PC-3 (cell line): ENCODE measurements around the gene NEK8. TPM values are rescaled to one million over a fixed set of nuclear protein-coding genes. Genes with fewer than 3 reads are reported as not detected.

ENCODE experiments used
- ATAC-seq: fragments of 200-7000 bp; cut with Tn5 transposase; 2 replicates; pipeline ENCODE4 v1.9.1; 2020; ENCODE audit warnings: mild to moderate bottlenecking, moderate library complexity
- BruUV-seq: library from RNA; stranded (reverse); fragments of 400-500 nt; replicated peaks from 2 replicates; lab custom pipeline; 2021; lab: Mats Ljungman, UMichigan
- CTCF ChIA-PET: fragments of 300-600 bp; sonication (Branson Sonifier 250); formaldehyde crosslinking; loops from one replicate; lab custom pipeline; 2022; ENCODE audit warnings: antibody characterized with exemption; lab: Charles Lee
- POLR2A ChIA-PET: fragments of 300-600 bp; sonication (Branson Sonifier 250); formaldehyde crosslinking; loops from one replicate; lab custom pipeline; 2022; ENCODE audit warnings: antibody characterized with exemption; ENCODE audit not compliant: unreplicated experiment; lab: Charles Lee
- DNase-seq: peaks from one replicate; pipeline ENCODE4 v3.0.0-alpha.2; 2015
- H2AFZ ChIP-seq: fragments of 300-600 bp; sonication (generic); 2 replicates; pipeline ENCODE4 v1.6.0; 2016; ENCODE audit warnings: antibody characterized with exemption, low read length
- H3F3A ChIP-seq: fragments of 300-600 bp; sonication (generic); one replicate; pipeline ENCODE4 v1.6.0; 2017; ENCODE audit warnings: antibody characterized with exemption, low read length, control low read depth, mild to moderate bottlenecking; ENCODE audit not compliant: unreplicated experiment
- H3K27ac ChIP-seq: fragments of 300-600 bp; sonication (generic); 2 replicates; pipeline ENCODE4 v1.5.1; 2016; ENCODE audit warnings: mild to moderate bottlenecking, low read length
- H3K27me3 ChIP-seq: fragments of 300-600 bp; sonication (generic); 2 replicates; pipeline ENCODE4 v1.6.1; 2016; ENCODE audit warnings: low read length, mixed read lengths
- H3K36me3 ChIP-seq: fragments of 300-600 bp; sonication (generic); 2 replicates; pipeline ENCODE4 v1.6.1; 2016; ENCODE audit warnings: low read depth, mixed run types, low read length, mixed read lengths
- H3K4me1 ChIP-seq: fragments of 300-600 bp; sonication (generic); 2 replicates; pipeline ENCODE4 v1.5.1; 2016; ENCODE audit warnings: low read length; ENCODE audit not compliant: insufficient read depth
- H3K4me2 ChIP-seq: fragments of 300-600 bp; sonication (generic); 2 replicates; pipeline ENCODE4 v1.6.0; 2016; ENCODE audit warnings: low read length
- H3K4me3 ChIP-seq: fragments of 300-600 bp; sonication (generic); 2 replicates; pipeline ENCODE4 v1.5.1; 2016; ENCODE audit warnings: mild to moderate bottlenecking, low read length, mixed read lengths
- H3K79me2 ChIP-seq: fragments of 300-600 bp; sonication (generic); 2 replicates; pipeline ENCODE4 v1.6.1; 2017; ENCODE audit warnings: low read length, mixed read lengths
- H3K9ac ChIP-seq: fragments of 300-600 bp; sonication (generic); 2 replicates; pipeline ENCODE4 v1.6.0; 2016; ENCODE audit warnings: mild to moderate bottlenecking, low read length
- H3K9me2 ChIP-seq: fragments of 300-600 bp; sonication (generic); replicated peaks from 2 replicates; pipeline ENCODE4 v1.6.1; 2016; ENCODE audit warnings: mixed run types, low read length, mixed read lengths
- H3K9me3 ChIP-seq: fragments of 300-600 bp; sonication (generic); 2 replicates; pipeline ENCODE4 v1.6.1; 2016; ENCODE audit warnings: low read length, mixed read lengths
- H4K20me1 ChIP-seq: fragments of 300-600 bp; sonication (generic); 2 replicates; pipeline ENCODE4 v1.6.1; 2016; ENCODE audit warnings: low read length, mixed read lengths
- EZH2 ChIP-seq: fragments of 300-600 bp; sonication (generic); IDR thresholded peaks from one replicate; pipeline ENCODE4 v1.6.1; 2017; ENCODE audit warnings: antibody characterized with exemption, mild to moderate bottlenecking, low read length; ENCODE audit not compliant: unreplicated experiment
- EZH2phosphoT487 ChIP-seq: fragments of 300-600 bp; sonication (generic); IDR thresholded peaks from 2 replicates; pipeline ENCODE4 v1.6.1; 2018; ENCODE audit warnings: mild to moderate bottlenecking, antibody characterized with exemption, low read length, borderline replicate concordance
- intact Hi-C: fragments of 100-400 bp; cut with micrococcal nuclease; formaldehyde crosslinking; loops from 2 replicates; pipeline ENCODE4 v1.9.0; 2023
- total RNA-seq: library from RNA; depleted of rRNA; stranded (reverse); fragments of >200 nt; gene quantifications from 2 replicates; pipeline ENCODE4 v1.2.3, GENCODE V29; 2014
- TF ChIP-seq, protein P1 (sequence below): fragments of 300-600 bp; sonication (generic); conservative IDR thresholded peaks from 2 replicates; pipeline ENCODE4 v1.5.1; 2017; ENCODE audit warnings: antibody characterized with exemption, low read depth, mild to moderate bottlenecking, low read length

Gene NEK8
- total RNA-seq, 1 experiment from 2014 or later = 2.4 TPM

DNA sequence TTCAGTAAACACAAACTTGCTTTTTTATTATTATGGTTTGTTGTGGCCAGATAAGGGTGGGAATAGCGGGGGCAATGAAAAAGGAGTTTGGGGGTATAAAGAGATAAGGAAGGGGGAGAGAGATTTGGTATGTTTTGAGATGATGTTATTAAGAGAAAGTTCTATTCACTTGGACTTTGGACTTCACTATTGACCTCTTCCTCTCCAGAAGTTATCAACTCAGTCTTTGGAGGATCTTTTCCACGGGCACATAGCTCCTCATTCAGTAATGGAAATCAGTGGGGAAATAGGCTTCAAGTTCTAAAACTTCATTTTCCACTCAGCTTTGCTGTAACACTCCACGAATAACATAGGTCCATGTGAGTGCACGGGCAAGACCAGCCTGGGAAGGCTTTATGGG lies 40.1 kb upstream of the NEK8 start:
- no peak overlapping the region for H3K4me2 ChIP-seq
- H2AFZ ChIP-seq = no peak overlapping the region
- no peaks in the 10 kb centered on the region for H3K27me3 ChIP-seq
- H3K9me3 ChIP-seq = no peaks in the 10 kb centered on the region
- no peak overlapping the region for H3K27ac ChIP-seq
- H3K9ac ChIP-seq = no peak overlapping the region
- DNase-seq (no peak), ATAC-seq (no peak)
- no TSS peak for BruUV-seq
- H4K20me1 ChIP-seq = no peaks in the 10 kb centered on the region
- peaks cover 52% of the 10 kb centered on the region for H3K36me3 ChIP-seq
- no peaks in the 10 kb centered on the region for H3K79me2 ChIP-seq
- no peaks in the 10 kb centered on the region for H3K9me2 ChIP-seq
- ChIA-PET CTCF (no interaction called here), POLR2A (no interaction called here)
- H3F3A ChIP-seq = no peaks in the 10 kb centered on the region
- TF ChIP-seq EZH2phosphoT487 = no peak
- intact Hi-C loops = no loop called here
- no peaks in the 10 kb centered on the region for H3K4me1 ChIP-seq
- H3K4me3 ChIP-seq = no peak overlapping the region

GRCh38 chr17:28689011-28689410 lies 39.6 kb upstream of the NEK8 start:
- POLR2A ChIA-PET = no interaction called here
- no peaks in the 10 kb centered on the region for H3K9me3 ChIP-seq
- no peaks in the 10 kb centered on the region for H3K9me2 ChIP-seq
- DNase-seq = no peak
- H2AFZ ChIP-seq = no peak overlapping the region
- CTCF ChIA-PET = no interaction called here
- H3F3A ChIP-seq = no peaks in the 10 kb centered on the region
- no peaks in the 10 kb centered on the region for H3K4me1 ChIP-seq
- BruUV-seq = no TSS peak
- intact Hi-C loops = no loop called here
- no peak for ATAC-seq
- H3K9ac ChIP-seq = no peak overlapping the region
- TF ChIP-seq EZH2 = no peak
- TF ChIP-seq, protein P1, sequence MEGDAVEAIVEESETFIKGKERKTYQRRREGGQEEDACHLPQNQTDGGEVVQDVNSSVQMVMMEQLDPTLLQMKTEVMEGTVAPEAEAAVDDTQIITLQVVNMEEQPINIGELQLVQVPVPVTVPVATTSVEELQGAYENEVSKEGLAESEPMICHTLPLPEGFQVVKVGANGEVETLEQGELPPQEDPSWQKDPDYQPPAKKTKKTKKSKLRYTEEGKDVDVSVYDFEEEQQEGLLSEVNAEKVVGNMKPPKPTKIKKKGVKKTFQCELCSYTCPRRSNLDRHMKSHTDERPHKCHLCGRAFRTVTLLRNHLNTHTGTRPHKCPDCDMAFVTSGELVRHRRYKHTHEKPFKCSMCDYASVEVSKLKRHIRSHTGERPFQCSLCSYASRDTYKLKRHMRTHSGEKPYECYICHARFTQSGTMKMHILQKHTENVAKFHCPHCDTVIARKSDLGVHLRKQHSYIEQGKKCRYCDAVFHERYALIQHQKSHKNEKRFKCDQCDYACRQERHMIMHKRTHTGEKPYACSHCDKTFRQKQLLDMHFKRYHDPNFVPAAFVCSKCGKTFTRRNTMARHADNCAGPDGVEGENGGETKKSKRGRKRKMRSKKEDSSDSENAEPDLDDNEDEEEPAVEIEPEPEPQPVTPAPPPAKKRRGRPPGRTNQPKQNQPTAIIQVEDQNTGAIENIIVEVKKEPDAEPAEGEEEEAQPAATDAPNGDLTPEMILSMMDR = no peak
- no peak for TF ChIP-seq EZH2phosphoT487
- no peak overlapping the region for H3K4me3 ChIP-seq
- H3K36me3 ChIP-seq = peaks cover 55% of the 10 kb centered on the region
- no peak overlapping the region for H3K27ac ChIP-seq
- no peak overlapping the region for H3K4me2 ChIP-seq
- no peaks in the 10 kb centered on the region for H3K27me3 ChIP-seq
- no peaks in the 10 kb centered on the region for H3K79me2 ChIP-seq
- H4K20me1 ChIP-seq = no peaks in the 10 kb centered on the region

GRCh38 chr17:28693869-28694268 lies 34.7 kb upstream of the NEK8 start:
- Histone ChIP-seq H3F3A (no peaks in the 10 kb centered on the region), H3K4me3 (no peak overlapping the region), H3K9ac (no peak overlapping the region), H3K4me1 (no peaks in the 10 kb centered on the region), H3K79me2 (no peaks in the 10 kb centered on the region), H3K27ac (no peak overlapping the region), H3K36me3 (peaks cover 51% of the 10 kb centered on the region), H2AFZ (no peak overlapping the region), H3K27me3 (no peaks in the 10 kb centered on the region), H3K9me3 (no peaks in the 10 kb centered on the region), H3K4me2 (no peak overlapping the region), H4K20me1 (no peaks in the 10 kb centered on the region), H3K9me2 (no peaks in the 10 kb centered on the region)
- TF ChIP-seq EZH2phosphoT487 (no peak), EZH2 (no peak)
- TF ChIP-seq, protein P1 = no peak
- no peak for ATAC-seq
- CTCF ChIA-PET = no interaction called here
- no peak for DNase-seq
- BruUV-seq = no TSS peak
- POLR2A ChIA-PET = no interaction called here
- intact Hi-C loops = no loop called here
